ENCODE data around the gene EPN2. TPM values are rescaled to one million over a fixed set of nuclear protein-coding genes. Genes with fewer than 3 reads are reported as not detected.

The EPN2 gene
- polyA plus RNA-seq, 3 donors, result 0.93 TPM; not detected in 2

DNA sequence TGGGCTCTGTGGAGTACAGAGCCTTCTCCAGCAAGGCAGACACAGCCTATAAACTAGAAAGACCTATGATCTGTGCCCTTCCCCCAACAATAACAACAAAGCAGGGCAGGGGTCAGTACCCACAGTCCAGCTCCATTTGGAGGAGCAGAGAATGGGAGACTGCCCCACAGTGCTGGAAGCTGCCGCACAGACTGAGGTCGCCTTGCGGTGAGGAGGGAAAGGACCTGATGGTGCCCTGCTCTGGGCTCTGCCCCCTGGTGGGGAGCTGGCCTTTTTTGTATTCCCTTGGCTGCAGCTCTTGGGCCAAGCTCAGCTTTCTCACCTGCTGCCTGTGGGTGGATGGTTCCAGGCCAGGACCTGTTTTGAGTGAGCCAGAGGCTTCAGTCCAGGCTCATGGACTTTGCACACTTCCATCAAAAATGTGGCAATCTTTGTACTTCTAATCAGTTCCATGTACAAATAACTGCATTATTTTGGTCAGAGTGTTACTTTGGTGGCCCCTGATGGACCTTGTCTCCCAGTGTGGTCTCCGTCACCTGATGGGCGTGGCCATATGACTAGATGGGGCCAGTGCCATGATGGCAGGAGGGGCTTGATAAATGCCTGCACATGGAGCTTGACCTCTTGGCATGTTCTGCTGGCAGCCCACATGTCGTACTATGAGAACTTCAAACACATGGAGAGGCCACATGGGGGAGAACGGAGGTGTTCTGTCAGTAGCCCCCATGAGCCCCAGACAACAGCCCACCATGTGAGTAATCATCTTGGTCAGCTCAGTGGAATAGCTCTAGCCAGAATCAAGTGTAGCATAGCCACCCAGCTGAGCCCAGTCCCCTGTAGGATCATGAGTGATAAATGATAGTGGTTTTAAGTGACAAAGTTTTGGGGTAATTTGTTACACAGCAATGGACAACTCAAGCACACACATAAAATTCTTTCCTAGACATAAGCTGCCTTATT, 101.1 kb downstream of the EPN2 start:
- TF ChIP-seq, protein P1, sequence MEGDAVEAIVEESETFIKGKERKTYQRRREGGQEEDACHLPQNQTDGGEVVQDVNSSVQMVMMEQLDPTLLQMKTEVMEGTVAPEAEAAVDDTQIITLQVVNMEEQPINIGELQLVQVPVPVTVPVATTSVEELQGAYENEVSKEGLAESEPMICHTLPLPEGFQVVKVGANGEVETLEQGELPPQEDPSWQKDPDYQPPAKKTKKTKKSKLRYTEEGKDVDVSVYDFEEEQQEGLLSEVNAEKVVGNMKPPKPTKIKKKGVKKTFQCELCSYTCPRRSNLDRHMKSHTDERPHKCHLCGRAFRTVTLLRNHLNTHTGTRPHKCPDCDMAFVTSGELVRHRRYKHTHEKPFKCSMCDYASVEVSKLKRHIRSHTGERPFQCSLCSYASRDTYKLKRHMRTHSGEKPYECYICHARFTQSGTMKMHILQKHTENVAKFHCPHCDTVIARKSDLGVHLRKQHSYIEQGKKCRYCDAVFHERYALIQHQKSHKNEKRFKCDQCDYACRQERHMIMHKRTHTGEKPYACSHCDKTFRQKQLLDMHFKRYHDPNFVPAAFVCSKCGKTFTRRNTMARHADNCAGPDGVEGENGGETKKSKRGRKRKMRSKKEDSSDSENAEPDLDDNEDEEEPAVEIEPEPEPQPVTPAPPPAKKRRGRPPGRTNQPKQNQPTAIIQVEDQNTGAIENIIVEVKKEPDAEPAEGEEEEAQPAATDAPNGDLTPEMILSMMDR (IDR thresholded peaks at IDR 0.05), result peak; percentile 90
- Histone ChIP-seq H3K4me3 (replicated peaks in 1 of 3; ENCODE audit: low read depth in 2 of 3, low read length in 3 of 3) (no peak overlapping the region), H4K20me1 (ENCODE audit: insufficient read depth, low read length) (no peaks in the 10 kb centered on the region), H3K27ac (ENCODE audit: low read depth in 1 of 2, low read length in 2 of 2) (no peak overlapping the region), H3K27me3 (ENCODE audit: control insufficient read depth in 2 of 2, insufficient read depth in 2 of 2, low read length in 2 of 2) (peaks cover 0 to 36% of the 10 kb centered on the region in 2 donors), H3K9ac (ENCODE audit: insufficient read depth, low read length, poor library complexity, severe bottlenecking) (no peak overlapping the region), H3K4me1 (ENCODE audit: control insufficient read depth in 1 of 2, insufficient read depth in 2 of 2, low read length in 2 of 2) (no peaks in the 10 kb centered on the region), H2AFZ (ENCODE audit: insufficient read depth, low read depth, low read length, poor library complexity, severe bottlenecking) (no peak overlapping the region), H3K4me2 (replicated peaks; ENCODE audit: extremely low read depth, low read length, poor library complexity, severe bottlenecking) (no peak overlapping the region), H3K9me3 (replicated peaks in 1 of 2; ENCODE audit: control insufficient read depth in 1 of 2, insufficient read depth in 1 of 2, low read length in 2 of 2) (no peaks in the 10 kb centered on the region), H3K36me3 (replicated peaks in 1 of 2; ENCODE audit: control insufficient read depth in 1 of 2, insufficient read depth in 2 of 2, low read length in 2 of 2) (no peaks in the 10 kb centered on the region), H3K79me2 (ENCODE audit: insufficient read depth, low read length) (no peaks in the 10 kb centered on the region)
- Mint-ChIP-seq H3K36me3 (no peaks in the 10 kb centered on the region), H3K27ac (no peak overlapping the region), H3K27me3 (ENCODE audit: low read depth in 3 of 3) (peaks cover 20 to 54% (median 27%) of the 10 kb centered on the region in 3 donors), H3K9me3 (peaks cover 0 to 3% (median 0%) of the 10 kb centered on the region in 7 donors), H3K4me1 (no peaks in the 10 kb centered on the region), H3K4me3 (no peak overlapping the region)
- intact Hi-C loops (cut with micrococcal nuclease), result loop anchor here in 1 of 2 donors (5.0 kb wide), 1 partner anchor 41 kb away; no protein-coding TSS in a partner anchor
- DNase-seq, result peak; percentile 61 to 73 (median 67)
- WGBS (ENCODE audit: insufficient coverage), result 49% methylated on average over 7 of the region's 7 CpGs

DNA sequence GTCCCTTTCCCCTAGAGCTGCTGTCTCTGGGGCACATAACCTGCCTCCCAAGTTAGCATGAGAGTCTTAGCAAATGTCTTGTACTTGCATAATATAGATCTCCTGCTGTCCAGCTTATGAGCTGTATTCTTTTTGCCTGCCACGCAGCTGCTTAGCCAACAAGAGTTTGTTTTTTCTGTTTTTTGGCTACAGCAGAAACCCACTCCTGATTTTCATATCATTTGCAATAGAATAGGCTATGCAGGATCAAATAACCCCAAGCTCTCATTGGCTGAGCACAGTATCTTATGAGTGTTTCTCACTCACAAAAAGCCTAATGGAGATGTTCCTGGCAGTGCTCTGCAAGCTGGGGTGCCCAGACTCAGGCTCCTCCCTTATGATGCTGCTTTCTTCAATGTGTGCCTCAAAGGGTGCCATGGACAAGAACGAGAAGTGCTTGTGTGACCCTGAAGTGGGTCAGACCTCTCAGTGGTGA, 102.2 kb downstream of the EPN2 start:
- H3K27ac ChIP-seq (ENCODE audit: low read depth in 1 of 2, low read length in 2 of 2), result no peak overlapping the region
- no peak overlapping the region for H3K27ac Mint-ChIP-seq
- TF ChIP-seq, protein P1 (IDR thresholded peaks at IDR 0.05), result no peak

More for the DNA sequence above, 102.2 kb downstream of the EPN2 start:
- H3K9me3 Mint-ChIP-seq, result peaks cover 0 to 3% (median 0%) of the 10 kb centered on the region in 7 donors
- no peaks in the 10 kb centered on the region for H3K4me1 Mint-ChIP-seq
- Histone ChIP-seq H3K4me2 (replicated peaks; ENCODE audit: extremely low read depth, low read length, poor library complexity, severe bottlenecking) (no peak overlapping the region), H3K36me3 (replicated peaks in 1 of 2; ENCODE audit: control insufficient read depth in 1 of 2, insufficient read depth in 2 of 2, low read length in 2 of 2) (no peaks in the 10 kb centered on the region), H3K4me3 (replicated peaks in 1 of 3; ENCODE audit: low read depth in 2 of 3, low read length in 3 of 3) (no peak overlapping the region), H3K4me1 (ENCODE audit: control insufficient read depth in 1 of 2, insufficient read depth in 2 of 2, low read length in 2 of 2) (no peaks in the 10 kb centered on the region), H3K27me3 (ENCODE audit: control insufficient read depth in 2 of 2, insufficient read depth in 2 of 2, low read length in 2 of 2) (peaks cover 0 to 34% of the 10 kb centered on the region in 2 donors), H3K79me2 (ENCODE audit: insufficient read depth, low read length) (no peaks in the 10 kb centered on the region), H3K9ac (ENCODE audit: insufficient read depth, low read length, poor library complexity, severe bottlenecking) (no peak overlapping the region), H2AFZ (ENCODE audit: insufficient read depth, low read depth, low read length, poor library complexity, severe bottlenecking) (no peak overlapping the region), H3K9me3 (replicated peaks in 1 of 2; ENCODE audit: control insufficient read depth in 1 of 2, insufficient read depth in 1 of 2, low read length in 2 of 2) (no peaks in the 10 kb centered on the region), H4K20me1 (ENCODE audit: insufficient read depth, low read length) (no peaks in the 10 kb centered on the region)
- DNase-seq, result no peak
- no peaks in the 10 kb centered on the region for H3K36me3 Mint-ChIP-seq
- peaks cover 19 to 49% (median 25%) of the 10 kb centered on the region in 3 donors for H3K27me3 Mint-ChIP-seq (ENCODE audit: low read depth in 3 of 3)
- WGBS (ENCODE audit: insufficient coverage), result 100% methylated on average over 2 of the region's 2 CpGs
- intact Hi-C loops (cut with micrococcal nuclease), result loop anchor here in 1 of 2 donors (5.0 kb wide), 1 partner anchor 42 kb away; no protein-coding TSS in a partner anchor
- peak overlapping the region in 1 of 2 donors; percentile 11 for H3K4me3 Mint-ChIP-seq

All from CD14-positive monocyte (primary cell).